SKM-1 (cell line): ENCODE measurements around the gene BIRC3.
A peak's percentile ranks its signal among the peaks of the same experiment; 100 is the strongest.
"Not testable (repeated sequence)": the region's sequence is repeated elsewhere in the genome, so short reads cannot be mapped to it uniquely, and the experiment has no call there.

Source experiments
- DNase-seq: peaks from one replicate; lab custom pipeline; 2025; ENCODE audit not compliant: unreplicated experiment; lab: John Stamatoyannopoulos, UW

Gene BIRC3

GRCh38 chr11:102295045-102295444, 22.2 kb upstream of the BIRC3 start:
- no peak for DNase-seq

- DNase-seq, result not testable (repeated sequence)
Observed at GRCh38 chr11:102296757-102297156, 20.5 kb upstream of the BIRC3 start.

- DNase-seq, result not testable (repeated sequence)
Observed at GRCh38 chr11:102300837-102301236, 16.4 kb upstream of the BIRC3 start.

- DNase-seq, result no peak
Observed at GRCh38 chr11:102302241-102302640, 15.0 kb upstream of the BIRC3 start.

GRCh38 chr11:102304686-102305085, 12.6 kb upstream of the BIRC3 start:
- DNase-seq, result no peak

GRCh38 chr11:102305352-102306047, 11.8 kb upstream of the BIRC3 start:
- DNase-seq, result no peak

- no peak for DNase-seq
Observed at GRCh38 chr11:102306048-102306597, 11.2 kb upstream of the BIRC3 start.

GRCh38 chr11:102306817-102307726, 10.2 kb upstream of the BIRC3 start:
- peak; percentile 32 for DNase-seq

GRCh38 chr11:102307727-102308038, 9.6 kb upstream of the BIRC3 start:
- DNase-seq, result no peak

GRCh38 chr11:102309621-102310541, 7.4 kb upstream of the BIRC3 start:
- DNase-seq, result no peak

GRCh38 chr11:102312667-102313066, 4.6 kb upstream of the BIRC3 start:
- DNase-seq, result no peak

GRCh38 chr11:102313238-102313940, 3.9 kb upstream of the BIRC3 start:
- no peak for DNase-seq

- DNase-seq, result no peak
Observed at GRCh38 chr11:102314784-102315183, 2.5 kb upstream of the BIRC3 start.

GRCh38 chr11:102316346-102316904, 859 bp upstream of the BIRC3 start:
- DNase-seq, result no peak

GRCh38 chr11:102317768-102318103, 452 bp downstream of the BIRC3 start:
- DNase-seq, result no peak

- DNase-seq, result no peak
Observed at GRCh38 chr11:102318469-102318868, 1.2 kb downstream of the BIRC3 start.

GRCh38 chr11:102319544-102319943, 2.3 kb downstream of the BIRC3 start:
- DNase-seq, result no peak

GRCh38 chr11:102320188-102320587, 2.9 kb downstream of the BIRC3 start:
- no peak for DNase-seq

- DNase-seq, result no peak
Observed at GRCh38 chr11:102320679-102321078, 3.4 kb downstream of the BIRC3 start.

GRCh38 chr11:102322560-102322959, 5.3 kb downstream of the BIRC3 start:
- no peak for DNase-seq
